ENCODE results near the gene OR6K6. TPM values are rescaled to one million over a fixed set of nuclear protein-coding genes. Genes with fewer than 3 reads are reported as not detected.

OR6K6 gene, protein sequence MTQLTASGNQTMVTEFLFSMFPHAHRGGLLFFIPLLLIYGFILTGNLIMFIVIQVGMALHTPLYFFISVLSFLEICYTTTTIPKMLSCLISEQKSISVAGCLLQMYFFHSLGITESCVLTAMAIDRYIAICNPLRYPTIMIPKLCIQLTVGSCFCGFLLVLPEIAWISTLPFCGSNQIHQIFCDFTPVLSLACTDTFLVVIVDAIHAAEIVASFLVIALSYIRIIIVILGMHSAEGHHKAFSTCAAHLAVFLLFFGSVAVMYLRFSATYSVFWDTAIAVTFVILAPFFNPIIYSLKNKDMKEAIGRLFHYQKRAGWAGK
- total RNA-seq (not detected), polyA plus RNA-seq (ENCODE audit: insufficient read depth in 1 of 8, insufficient read length in 8 of 8, low replicate concordance in 1 of 8) (not detected)
- long read RNA-seq, donor 1 = 0 reads
- long read RNA-seq, donor 2 = 0 reads
- long read RNA-seq, donor 3 = 0 reads
- long read RNA-seq, donor 4 = 0 reads
- long read RNA-seq, donor 5 = 0 reads
- long read RNA-seq, donor 6 = 0 reads
- long read RNA-seq, donor 7 = 0 reads
- long read RNA-seq, donor 8 = 0 reads
- long read RNA-seq, donor 9 = 0 reads
- long read RNA-seq, donor 10 = 0 reads
- long read RNA-seq, donor 11 = 0 reads

DNA sequence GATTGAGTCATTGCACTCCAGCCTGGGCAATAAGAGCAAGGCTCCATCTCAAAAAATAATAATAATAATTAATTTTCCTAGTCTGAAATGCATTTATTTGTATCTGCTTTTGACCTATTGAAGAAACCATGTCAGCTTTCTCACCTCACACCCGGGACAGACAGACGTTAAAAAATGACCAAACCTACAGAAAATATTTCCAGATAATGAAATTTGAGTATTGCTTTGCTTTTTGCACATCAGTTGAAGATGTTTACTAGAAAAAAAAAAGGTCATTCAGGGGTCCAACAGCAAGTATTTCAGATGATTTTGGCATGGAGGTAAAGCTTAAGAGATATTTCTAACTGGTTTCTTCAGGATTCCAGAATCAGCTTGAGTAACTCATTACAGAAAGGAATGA lies at the start of gene OR6K6:
Gene OR6K6 (plus strand): TSS at position 301 of the 400 bp plus-strand sequence. CDS start 168 bp downstream, outside the sequence.
- H3K27ac ChIP-seq (ENCODE audit: low read length) = no peak within 1 kb of the TSS
- no peak for DNase-seq
- no CpG with 5 or more reads among the region's 2 CpGs for WGBS (ENCODE audit: insufficient coverage)
- no peak within 1 kb of the TSS for H3K4me3 ChIP-seq (ENCODE audit: low read length)
- H3K4me1 ChIP-seq (ENCODE audit: control insufficient read depth, insufficient read depth, low read length) = no peaks in the 10 kb centered on the region
- H3K27me3 ChIP-seq (ENCODE audit: control insufficient read depth, insufficient read depth, low read length) = no peaks in the 10 kb centered on the region
- H3K36me3 ChIP-seq (ENCODE audit: control insufficient read depth, insufficient read depth, low read length) = no peaks in the 10 kb centered on the region
- no peaks in the 10 kb centered on the region for H3K9me3 ChIP-seq (replicated peaks; ENCODE audit: control insufficient read depth, low read depth, low read length)

DNA sequence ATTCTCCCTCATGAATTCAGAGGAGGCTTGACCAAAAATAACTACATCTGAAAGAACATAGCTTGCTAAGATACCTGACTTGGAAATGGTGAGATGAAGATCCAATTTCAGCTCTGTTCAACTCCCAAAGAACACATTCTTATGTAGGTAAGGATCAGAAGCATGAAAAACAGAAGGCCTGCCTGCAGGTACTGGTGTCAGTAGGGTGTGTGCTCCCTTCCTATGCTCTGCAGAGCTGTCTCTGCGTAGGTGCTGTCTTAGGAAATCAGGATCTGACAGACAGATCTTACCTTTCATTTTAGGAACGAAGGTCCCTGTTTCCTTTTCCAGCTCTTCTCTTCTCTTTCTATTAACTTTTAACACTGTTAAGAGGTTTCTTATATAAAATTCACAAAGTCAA lies 48.4 kb upstream of the OR6K6 start:
- H3K4me1 ChIP-seq (ENCODE audit: control insufficient read depth, insufficient read depth, low read length) = no peaks in the 10 kb centered on the region
- H3K36me3 ChIP-seq (ENCODE audit: control insufficient read depth, insufficient read depth, low read length) = no peaks in the 10 kb centered on the region
- no peaks in the 10 kb centered on the region for H3K27me3 ChIP-seq (ENCODE audit: control insufficient read depth, insufficient read depth, low read length)
- H3K9me3 ChIP-seq (replicated peaks; ENCODE audit: control insufficient read depth, low read depth, low read length) = no peaks in the 10 kb centered on the region
- WGBS (ENCODE audit: insufficient coverage) = 50% methylated on average over 1 of the region's 2 CpGs
- H3K4me3 ChIP-seq (ENCODE audit: low read length) = no peak overlapping the region
- no peak overlapping the region for H3K27ac ChIP-seq (ENCODE audit: low read length)
- DNase-seq = no peak

DNA sequence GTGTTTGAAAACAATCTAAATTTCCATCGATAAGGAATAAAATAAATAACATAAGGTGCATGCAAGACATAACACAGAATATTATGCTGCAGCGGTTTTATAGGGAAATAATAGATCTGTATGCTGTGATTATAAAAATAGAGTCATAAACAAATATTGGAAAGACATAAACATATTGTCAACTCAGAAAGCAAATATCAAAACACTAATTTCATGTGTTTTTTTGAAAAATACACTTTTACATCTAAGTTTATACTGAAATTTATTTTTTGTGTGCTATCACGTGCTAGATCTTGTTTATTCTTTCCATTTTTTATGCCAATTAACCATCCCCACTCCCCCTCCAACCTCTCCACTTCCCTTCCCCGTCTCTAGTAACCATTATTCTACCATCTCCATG lies 43.4 kb upstream of the OR6K6 start:
- no peak for DNase-seq
- 43% methylated on average over 1 of the region's 4 CpGs for WGBS (ENCODE audit: insufficient coverage)
- Histone ChIP-seq H3K36me3 (ENCODE audit: control insufficient read depth, insufficient read depth, low read length) (no peaks in the 10 kb centered on the region), H3K27me3 (ENCODE audit: control insufficient read depth, insufficient read depth, low read length) (no peaks in the 10 kb centered on the region), H3K4me1 (ENCODE audit: control insufficient read depth, insufficient read depth, low read length) (no peaks in the 10 kb centered on the region), H3K27ac (ENCODE audit: low read length) (no peak overlapping the region), H3K9me3 (replicated peaks; ENCODE audit: control insufficient read depth, low read depth, low read length) (no peaks in the 10 kb centered on the region), H3K4me3 (ENCODE audit: low read length) (no peak overlapping the region)

DNA sequence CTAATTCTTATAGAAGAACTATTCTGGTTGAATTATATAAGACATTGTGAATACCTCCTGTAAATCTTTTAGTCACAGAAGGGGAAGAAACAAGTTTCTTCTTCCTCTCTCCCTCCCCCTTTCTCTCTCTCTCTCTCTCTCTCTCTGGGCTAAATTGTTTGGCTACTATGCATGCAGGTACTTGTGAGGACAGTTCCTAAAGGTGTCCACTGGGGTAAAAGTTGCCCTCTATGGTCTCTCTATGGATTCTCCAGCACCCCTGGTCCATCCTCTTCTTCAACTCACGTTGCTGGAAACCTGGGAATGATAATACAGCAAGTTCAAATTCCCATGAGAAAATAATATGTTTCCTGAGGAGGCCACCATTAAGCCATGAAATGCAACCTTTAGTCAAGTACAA lies 39.8 kb upstream of the OR6K6 start:
- Histone ChIP-seq H3K27me3 (ENCODE audit: control insufficient read depth, insufficient read depth, low read length) (no peaks in the 10 kb centered on the region), H3K9me3 (replicated peaks; ENCODE audit: control insufficient read depth, low read depth, low read length) (no peaks in the 10 kb centered on the region), H3K4me1 (ENCODE audit: control insufficient read depth, insufficient read depth, low read length) (no peaks in the 10 kb centered on the region), H3K36me3 (ENCODE audit: control insufficient read depth, insufficient read depth, low read length) (no peaks in the 10 kb centered on the region), H3K27ac (ENCODE audit: low read length) (no peak overlapping the region), H3K4me3 (ENCODE audit: low read length) (no peak overlapping the region)
- DNase-seq = no peak
- no CpG with 5 or more reads among the region's 1 CpG for WGBS (ENCODE audit: insufficient coverage)

DNA sequence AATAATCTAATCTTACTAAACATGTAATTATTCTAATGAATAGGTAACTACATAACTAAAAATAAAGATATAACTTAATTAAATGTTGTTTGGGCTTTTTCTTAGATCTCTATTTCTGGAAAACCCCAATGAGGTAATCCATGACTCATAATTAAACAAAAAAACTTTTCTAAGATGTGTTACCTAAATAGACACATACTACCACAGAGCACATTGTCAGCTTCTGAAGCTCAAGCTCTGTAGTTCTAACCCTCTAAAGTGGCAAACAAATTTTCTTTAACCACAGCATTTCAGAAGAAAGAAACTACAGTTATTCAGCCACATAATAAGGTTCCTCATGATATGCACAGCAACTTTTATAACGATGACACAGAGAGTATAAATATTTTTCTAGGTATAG lies 38.2 kb upstream of the OR6K6 start:
- Histone ChIP-seq H3K27ac (ENCODE audit: low read length) (no peak overlapping the region), H3K4me3 (ENCODE audit: low read length) (no peak overlapping the region), H3K9me3 (replicated peaks; ENCODE audit: control insufficient read depth, low read depth, low read length) (no peaks in the 10 kb centered on the region), H3K27me3 (ENCODE audit: control insufficient read depth, insufficient read depth, low read length) (no peaks in the 10 kb centered on the region), H3K36me3 (ENCODE audit: control insufficient read depth, insufficient read depth, low read length) (no peaks in the 10 kb centered on the region), H3K4me1 (ENCODE audit: control insufficient read depth, insufficient read depth, low read length) (no peaks in the 10 kb centered on the region)
- no peak for DNase-seq
- WGBS (ENCODE audit: insufficient coverage) = no CpG with 5 or more reads among the region's 1 CpG

DNA sequence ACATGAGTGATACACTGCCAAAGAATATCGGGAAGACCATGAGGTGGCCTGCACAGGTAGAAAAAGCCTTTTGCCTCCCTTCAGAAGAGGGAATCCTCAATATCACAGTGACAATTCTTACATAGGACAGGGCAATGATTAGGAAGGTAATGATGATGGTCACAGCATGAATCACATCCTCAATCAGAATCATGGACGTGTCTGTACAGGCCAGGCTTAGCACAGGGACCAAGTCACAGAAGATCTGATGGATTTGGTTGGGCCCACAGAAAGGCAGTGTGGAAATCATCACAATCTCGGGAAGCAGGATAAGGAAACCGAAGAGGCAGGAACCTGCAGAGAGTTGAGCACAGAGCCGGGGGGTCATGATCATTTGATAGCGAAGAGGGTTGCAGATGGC lies 37.2 kb upstream of the OR6K6 start:
- DNase-seq = no peak
- H3K36me3 ChIP-seq (ENCODE audit: control insufficient read depth, insufficient read depth, low read length) = no peaks in the 10 kb centered on the region
- WGBS (ENCODE audit: insufficient coverage) = 92% methylated on average over 4 of the region's 6 CpGs
- no peaks in the 10 kb centered on the region for H3K9me3 ChIP-seq (replicated peaks; ENCODE audit: control insufficient read depth, low read depth, low read length)
- no peak overlapping the region for H3K27ac ChIP-seq (ENCODE audit: low read length)
- no peaks in the 10 kb centered on the region for H3K27me3 ChIP-seq (ENCODE audit: control insufficient read depth, insufficient read depth, low read length)
- H3K4me3 ChIP-seq (ENCODE audit: low read length) = no peak overlapping the region
- no peaks in the 10 kb centered on the region for H3K4me1 ChIP-seq (ENCODE audit: control insufficient read depth, insufficient read depth, low read length)

DNA sequence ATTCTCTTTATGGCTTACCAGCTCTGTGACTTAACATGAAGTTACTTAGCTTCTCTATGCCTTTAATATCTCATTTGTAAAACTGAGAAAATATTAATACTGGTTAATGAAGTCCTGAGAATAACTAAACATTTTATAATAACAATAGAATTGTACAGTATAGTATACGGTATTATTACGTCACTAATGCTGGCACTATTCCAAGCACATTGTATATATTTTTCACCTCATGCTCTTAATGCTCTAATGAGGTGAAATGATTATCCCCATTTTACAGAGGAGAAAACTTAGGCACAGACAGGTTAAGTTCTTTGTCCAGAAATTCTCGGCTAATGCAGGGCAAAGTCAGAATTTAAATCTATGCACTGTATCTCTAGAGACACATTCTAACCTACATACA lies 34.9 kb upstream of the OR6K6 start:
- no peak overlapping the region for H3K27ac ChIP-seq (ENCODE audit: low read length)
- H3K9me3 ChIP-seq (replicated peaks; ENCODE audit: control insufficient read depth, low read depth, low read length) = no peaks in the 10 kb centered on the region
- H3K27me3 ChIP-seq (ENCODE audit: control insufficient read depth, insufficient read depth, low read length) = no peaks in the 10 kb centered on the region
- no peak for DNase-seq
- no peaks in the 10 kb centered on the region for H3K4me1 ChIP-seq (ENCODE audit: control insufficient read depth, insufficient read depth, low read length)
- H3K36me3 ChIP-seq (ENCODE audit: control insufficient read depth, insufficient read depth, low read length) = no peaks in the 10 kb centered on the region
- H3K4me3 ChIP-seq (ENCODE audit: low read length) = no peak overlapping the region
- no CpG with 5 or more reads among the region's 3 CpGs for WGBS (ENCODE audit: insufficient coverage)

DNA sequence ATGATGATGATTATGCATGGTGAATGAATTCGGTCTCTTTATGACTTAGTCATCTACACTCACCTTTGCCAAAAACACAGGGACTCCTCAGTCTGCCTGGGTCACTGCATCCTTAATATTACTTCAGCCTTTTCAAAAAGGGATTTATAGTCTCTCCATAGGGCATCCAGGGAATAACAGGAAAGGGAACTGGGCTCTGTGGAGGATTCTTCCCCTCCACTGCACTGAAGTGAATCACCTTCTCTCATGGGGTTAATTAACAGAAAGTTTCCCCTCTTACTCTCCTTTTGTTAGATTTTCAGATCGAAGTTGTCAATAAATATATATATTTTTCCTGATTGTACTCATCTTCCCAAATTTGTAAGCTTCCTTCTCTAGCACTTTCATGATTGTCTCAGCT lies 33.9 kb upstream of the OR6K6 start, which contains the start of gene OR6K3:
Gene OR6K3 (minus strand): TSS at position 101 of the 400 bp plus-strand sequence. CDS start 2,605 bp downstream, outside the sequence.
- DNase-seq = no peak
- H3K36me3 ChIP-seq (ENCODE audit: control insufficient read depth, insufficient read depth, low read length) = no peaks in the 10 kb centered on the region
- no peaks in the 10 kb centered on the region for H3K4me1 ChIP-seq (ENCODE audit: control insufficient read depth, insufficient read depth, low read length)
- H3K27me3 ChIP-seq (ENCODE audit: control insufficient read depth, insufficient read depth, low read length) = no peaks in the 10 kb centered on the region
- H3K27ac ChIP-seq (ENCODE audit: low read length) = no peak within 1 kb of the TSS
- H3K9me3 ChIP-seq (replicated peaks; ENCODE audit: control insufficient read depth, low read depth, low read length) = no peaks in the 10 kb centered on the region
- no peak within 1 kb of the TSS for H3K4me3 ChIP-seq (ENCODE audit: low read length)
- no CpG with 5 or more reads among the region's 2 CpGs for WGBS (ENCODE audit: insufficient coverage)

DNA sequence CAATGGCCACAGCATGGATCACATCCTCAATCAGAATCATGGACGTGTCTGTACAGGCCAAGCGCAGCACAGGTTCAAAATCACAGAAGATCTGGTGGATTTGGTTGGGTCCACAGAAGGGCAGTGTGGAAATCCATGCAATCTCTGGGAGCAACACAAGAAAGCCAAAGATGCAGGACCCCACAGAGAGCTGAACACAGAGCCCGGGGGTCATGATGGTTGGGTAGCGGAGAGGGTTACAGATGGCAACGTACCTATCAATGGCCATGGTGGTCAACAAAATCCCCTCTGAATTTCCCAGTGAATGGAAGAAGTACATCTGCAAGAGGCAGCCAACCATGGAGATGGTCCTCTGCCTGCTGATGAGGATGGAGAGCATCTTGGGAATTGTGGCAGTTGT lies 30.1 kb upstream of the OR6K6 start:
- H3K27me3 ChIP-seq (ENCODE audit: control insufficient read depth, insufficient read depth, low read length) = no peaks in the 10 kb centered on the region
- H3K36me3 ChIP-seq (ENCODE audit: control insufficient read depth, insufficient read depth, low read length) = no peaks in the 10 kb centered on the region
- no peak overlapping the region for H3K27ac ChIP-seq (ENCODE audit: low read length)
- no peak for DNase-seq
- no peak overlapping the region for H3K4me3 ChIP-seq (ENCODE audit: low read length)
- no peaks in the 10 kb centered on the region for H3K4me1 ChIP-seq (ENCODE audit: control insufficient read depth, insufficient read depth, low read length)
- no peaks in the 10 kb centered on the region for H3K9me3 ChIP-seq (replicated peaks; ENCODE audit: control insufficient read depth, low read depth, low read length)
- 88% methylated on average over 5 of the region's 5 CpGs for WGBS (ENCODE audit: insufficient coverage)

DNA sequence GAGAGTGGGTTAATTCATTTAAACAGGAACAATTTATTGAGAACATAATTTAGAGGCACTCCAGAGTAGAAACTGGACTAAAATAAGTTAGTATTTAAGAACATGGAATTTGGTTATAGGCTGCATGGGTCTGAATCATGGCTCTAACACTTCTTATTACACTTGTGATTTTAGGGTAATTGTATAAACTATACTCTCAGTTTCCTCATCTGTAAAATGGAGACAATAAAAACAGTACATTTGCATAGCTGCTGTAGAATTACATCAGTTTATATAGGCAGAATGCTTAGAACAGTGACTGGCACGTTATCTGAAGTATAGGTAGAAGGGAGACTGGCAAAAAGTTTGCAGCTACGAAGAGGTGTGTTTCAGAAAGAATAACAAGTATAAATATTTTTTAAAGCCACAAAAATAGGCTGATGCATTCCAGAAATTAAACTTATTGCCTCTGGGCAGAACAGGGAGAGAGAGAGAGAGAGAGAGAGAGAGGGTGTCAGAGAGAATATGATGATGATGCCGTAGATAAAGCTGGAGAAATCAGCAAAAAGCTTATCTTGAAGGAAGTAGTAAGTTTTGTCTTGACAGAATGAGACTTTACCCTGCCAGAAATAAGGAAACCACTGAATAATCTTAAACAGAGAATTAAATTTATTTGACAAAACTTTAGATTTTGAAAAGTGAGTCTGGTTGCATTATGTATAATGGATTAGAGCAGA lies 25.9 kb upstream of the OR6K6 start:
- Histone ChIP-seq H3K27ac (ENCODE audit: low read length) (no peak overlapping the region), H3K9me3 (replicated peaks; ENCODE audit: control insufficient read depth, low read depth, low read length) (no peaks in the 10 kb centered on the region), H3K4me1 (ENCODE audit: control insufficient read depth, insufficient read depth, low read length) (no peaks in the 10 kb centered on the region), H3K36me3 (ENCODE audit: control insufficient read depth, insufficient read depth, low read length) (no peaks in the 10 kb centered on the region), H3K4me3 (ENCODE audit: low read length) (no peak overlapping the region), H3K27me3 (ENCODE audit: control insufficient read depth, insufficient read depth, low read length) (no peaks in the 10 kb centered on the region)
- DNase-seq = no peak
- WGBS (ENCODE audit: insufficient coverage) = no CpG with 5 or more reads among the region's 3 CpGs

All from muscle of leg (tissue), 16 donors.